Right atrium auricular region (tissue), 2 donors: Measurements from ENCODE around the gene TSSK1B. TPM values are rescaled to one million over a fixed set of nuclear protein-coding genes. Genes with fewer than 3 reads are reported as not detected.

Experiments
- DNase-seq: peaks from one replicate; pipeline ENCODE4 v3.0.0-alpha.2; 2019; ENCODE audit warnings: low spot score
- H3K27ac ChIP-seq, 2 donors: fragments of 200-600 bp; sonication (generic); 1 replicate in 1 of 2; 2 replicates in 1 of 2; pipeline ENCODE4 v1.5.1; 2016 to 2019
- H3K27me3 ChIP-seq, 2 donors: fragments of 200-600 bp; sonication (generic); one replicate each; pipeline versions ENCODE4 v1.5.1 to v1.6.0; 2017 to 2019
- H3K36me3 ChIP-seq: fragments of 200-600 bp; sonication (generic); one replicate; pipeline ENCODE4 v1.5.1; 2016
- H3K4me1 ChIP-seq, 2 donors: fragments of 200-600 bp; sonication (generic); one replicate each; pipeline versions ENCODE4 v1.5.1 to v1.6.0; 2017 to 2019
- H3K4me3 ChIP-seq, 2 donors: fragments of 200-600 bp; sonication (generic); 1 replicate in 1 of 2; 2 replicates in 1 of 2; pipeline ENCODE4 v1.5.1; 2017 to 2019; ENCODE audit warnings: mild to moderate bottlenecking in 1 of 2, moderate library complexity in 1 of 2
- H3K9me3 ChIP-seq, 2 donors: fragments of 200-600 bp; sonication (generic); one replicate each; pipeline ENCODE4 v1.5.1; 2019
- CTCF ChIP-seq, 2 donors: fragments of 200-600 bp; sonication (generic); IDR thresholded peaks; one replicate each; pipeline ENCODE4 v1.5.1; 2019; ENCODE audit warnings: antibody characterized with exemption in 2 of 2
- total RNA-seq, 2 donors: library from RNA; depleted of rRNA; stranded (reverse); fragments of >200 nt; gene quantifications; one replicate each; pipeline ENCODE4 v1.1.0, GENCODE V29; 2016

TSSK1B gene
- total RNA-seq, 2 donors from 2014 or later = not detected

GRCh38 chr5:113397046-113397445 is 37.7 kb downstream of the TSSK1B start:
- Histone ChIP-seq H3K27me3 (no peaks in the 10 kb centered on the region), H3K4me1 (no peaks in the 10 kb centered on the region), H3K4me3 (no peak overlapping the region), H3K36me3 (no peaks in the 10 kb centered on the region), H3K27ac (no peak overlapping the region), H3K9me3 (no peaks in the 10 kb centered on the region)
- no peak for TF ChIP-seq CTCF (IDR thresholded peaks at IDR 0.05)
- no peak for DNase-seq

- Histone ChIP-seq H3K4me3 (no peak overlapping the region), H3K4me1 (no peaks in the 10 kb centered on the region), H3K36me3 (no peaks in the 10 kb centered on the region), H3K27me3 (no peaks in the 10 kb centered on the region), H3K27ac (no peak overlapping the region), H3K9me3 (no peaks in the 10 kb centered on the region)
- no peak for TF ChIP-seq CTCF (IDR thresholded peaks at IDR 0.05)
- DNase-seq = no peak
Observed at GRCh38 chr5:113394658-113395057, 40.1 kb downstream of the TSSK1B start.

GRCh38 chr5:113390224-113390623 is 44.6 kb downstream of the TSSK1B start:
- no peak overlapping the region for H3K27ac ChIP-seq
- H3K9me3 ChIP-seq = no peaks in the 10 kb centered on the region
- no peaks in the 10 kb centered on the region for H3K36me3 ChIP-seq
- DNase-seq = no peak
- no peaks in the 10 kb centered on the region for H3K27me3 ChIP-seq
- TF ChIP-seq CTCF (IDR thresholded peaks at IDR 0.05) = no peak
- H3K4me1 ChIP-seq = no peaks in the 10 kb centered on the region
- no peak overlapping the region for H3K4me3 ChIP-seq

GRCh38 chr5:113389116-113389515 is 45.7 kb downstream of the TSSK1B start:
- no peak for TF ChIP-seq CTCF (IDR thresholded peaks at IDR 0.05)
- Histone ChIP-seq H3K4me1 (no peaks in the 10 kb centered on the region), H3K4me3 (no peak overlapping the region), H3K27me3 (no peaks in the 10 kb centered on the region), H3K27ac (no peak overlapping the region), H3K36me3 (no peaks in the 10 kb centered on the region), H3K9me3 (no peaks in the 10 kb centered on the region)
- DNase-seq = no peak

- H3K4me3 ChIP-seq = no peak overlapping the region
- H3K9me3 ChIP-seq = no peaks in the 10 kb centered on the region
- H3K27me3 ChIP-seq = no peaks in the 10 kb centered on the region
- TF ChIP-seq CTCF (IDR thresholded peaks at IDR 0.05) = no peak
- no peaks in the 10 kb centered on the region for H3K36me3 ChIP-seq
- DNase-seq = no peak
- H3K4me1 ChIP-seq = no peaks in the 10 kb centered on the region
- no peak overlapping the region for H3K27ac ChIP-seq
Observed at GRCh38 chr5:113387844-113388243, 46.9 kb downstream of the TSSK1B start.

GRCh38 chr5:113384782-113385285 is 50.0 kb downstream of the TSSK1B start:
- no peak for TF ChIP-seq CTCF (IDR thresholded peaks at IDR 0.05)
- Histone ChIP-seq H3K9me3 (no peaks in the 10 kb centered on the region), H3K27me3 (no peaks in the 10 kb centered on the region), H3K27ac (no peak overlapping the region), H3K36me3 (no peaks in the 10 kb centered on the region), H3K4me3 (no peak overlapping the region), H3K4me1 (peaks cover 0 to 5% of the 10 kb centered on the region in 2 donors)
- DNase-seq = no peak
